ENCODE measurements around the gene DDO. TPM values are rescaled to one million over a fixed set of nuclear protein-coding genes. Genes with fewer than 3 reads are reported as not detected.
"Not testable (repeated sequence)": the region's sequence is repeated elsewhere in the genome, so short reads cannot be mapped to it uniquely, and the experiment has no call there.

DDO gene
- 16.2 TPM for total RNA-seq
- long read RNA-seq, transcript DDO-202 (5 exons, 2,130 nt): minor isoform, 6 of 16 reads
- long read RNA-seq, transcript DDO-201 (4 exons, 1,953 nt): major isoform, 7 of 16 reads
- long read RNA-seq, partial matches to known transcripts: 0 of 16 reads
- long read RNA-seq, other reads (novel, unspliced or antisense): 3 of 16 reads

- peak; percentile 93 for DNase-seq (ENCODE audit: low spot score)
- intact Hi-C loops (cut with DNase I): loop anchor here (2.0 kb wide), 1 partner anchor 18 kb away; no protein-coding TSS in a partner anchor
Measured at GRCh38 chr6:110415086-110415916, at the start of gene DDO. TSS of gene DDO (minus strand) at chr6:110415575. CDS start at chr6:110413462, 2,113 bp downstream.

GRCh38 chr6:110462884-110463481 is 47.6 kb upstream of the DDO start:
- DNase-seq (ENCODE audit: low spot score): no peak
- intact Hi-C loops (cut with DNase I): no loop called here

GRCh38 chr6:110461376-110461775 is 46.0 kb upstream of the DDO start:
- DNase-seq (ENCODE audit: low spot score): no peak
- intact Hi-C loops (cut with DNase I): no loop called here

GRCh38 chr6:110459137-110459536 is 43.8 kb upstream of the DDO start:
- intact Hi-C loops (cut with DNase I): no loop called here
- DNase-seq (ENCODE audit: low spot score): no peak

GRCh38 chr6:110458476-110458875 is 43.1 kb upstream of the DDO start:
- intact Hi-C loops (cut with DNase I): no loop called here
- no peak for DNase-seq (ENCODE audit: low spot score)

DNA sequence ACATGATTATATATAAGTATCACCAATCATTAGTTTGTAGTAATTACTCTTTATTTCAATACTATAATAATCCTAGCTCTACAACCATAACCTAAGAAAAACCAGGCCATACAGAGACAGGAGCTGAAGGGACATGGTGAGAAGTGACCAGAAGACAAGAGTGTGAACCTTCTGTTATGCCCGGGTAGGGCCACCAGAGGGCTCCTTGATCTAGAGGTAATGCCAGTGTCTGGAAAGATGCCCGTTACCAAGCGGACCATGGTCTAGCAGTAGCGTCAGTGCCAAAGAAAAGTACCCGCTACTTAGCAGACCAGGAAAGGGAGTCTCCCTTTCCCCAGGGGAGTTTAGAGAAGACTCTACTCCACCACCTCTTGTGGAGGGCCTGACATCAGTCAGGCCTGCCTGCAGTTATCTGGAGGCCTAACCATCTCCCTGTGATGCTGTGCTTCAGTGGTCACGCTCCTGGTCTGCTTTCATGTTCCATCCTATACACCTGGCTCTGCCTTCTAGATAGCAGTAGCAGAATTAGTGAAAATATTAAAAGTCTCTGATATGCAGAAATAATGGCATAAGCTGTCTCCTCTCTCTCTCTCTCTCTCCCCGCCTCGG is 42.3 kb upstream of the DDO start:
- DNase-seq (ENCODE audit: low spot score); intact Hi-C loops (cut with DNase I): not testable (repeated sequence)

GRCh38 chr6:110456694-110457093 is 41.3 kb upstream of the DDO start:
- intact Hi-C loops (cut with DNase I): no loop called here
- DNase-seq (ENCODE audit: low spot score): no peak

DNA sequence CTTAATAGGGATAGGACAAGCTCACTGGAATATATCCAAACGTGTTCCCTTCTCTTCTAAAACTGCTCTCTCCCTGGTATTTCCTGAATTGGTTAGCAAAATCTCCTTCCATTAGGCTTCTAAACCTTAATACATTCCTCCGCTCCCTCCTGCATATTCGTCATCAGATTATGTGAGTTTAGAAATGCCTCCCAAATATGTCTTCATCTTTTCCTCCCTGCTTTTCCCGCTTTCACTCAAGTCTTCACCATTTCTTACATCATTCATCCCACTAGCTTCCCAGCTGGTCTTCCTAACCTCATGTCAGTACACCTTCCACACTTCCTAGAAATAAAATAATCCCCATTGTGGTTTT is 34.1 kb upstream of the DDO start:
- intact Hi-C loops (cut with DNase I): no loop called here
- no peak for DNase-seq (ENCODE audit: low spot score)

DNA sequence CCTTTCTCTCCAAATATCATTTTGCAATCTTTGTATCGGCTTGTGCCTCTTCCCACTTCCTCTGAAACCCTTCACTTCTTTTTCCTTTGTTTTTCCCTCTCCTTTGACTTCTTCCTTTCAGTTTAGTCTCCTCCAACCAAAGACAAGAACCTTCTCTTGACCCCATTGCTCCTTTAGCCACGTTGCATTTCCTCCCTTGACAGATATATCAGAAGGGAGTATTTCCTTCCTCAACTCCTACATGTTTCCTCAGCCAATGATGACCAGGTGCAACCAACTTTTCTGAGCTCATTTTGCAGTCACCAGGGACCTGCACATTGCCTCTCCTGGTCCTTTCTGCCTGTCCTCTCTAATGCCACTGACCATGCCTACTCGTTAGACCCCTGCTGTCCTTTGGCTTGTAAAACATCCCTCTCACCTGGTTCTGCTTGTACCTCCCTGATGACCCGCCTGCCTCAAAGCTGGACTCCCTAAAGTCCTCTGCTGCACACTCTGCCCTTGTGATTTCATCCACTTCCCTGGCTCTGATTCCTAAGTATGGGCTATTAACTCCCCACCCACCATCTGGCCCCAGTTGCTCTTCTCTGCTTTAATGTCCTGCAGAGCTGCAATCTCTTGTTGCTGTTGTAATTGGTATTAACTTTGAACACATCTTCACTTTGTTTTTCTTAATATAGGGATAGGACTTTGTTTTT is 33.6 kb upstream of the DDO start:
- DNase-seq (ENCODE audit: low spot score): no peak
- intact Hi-C loops (cut with DNase I): no loop called here

DNA sequence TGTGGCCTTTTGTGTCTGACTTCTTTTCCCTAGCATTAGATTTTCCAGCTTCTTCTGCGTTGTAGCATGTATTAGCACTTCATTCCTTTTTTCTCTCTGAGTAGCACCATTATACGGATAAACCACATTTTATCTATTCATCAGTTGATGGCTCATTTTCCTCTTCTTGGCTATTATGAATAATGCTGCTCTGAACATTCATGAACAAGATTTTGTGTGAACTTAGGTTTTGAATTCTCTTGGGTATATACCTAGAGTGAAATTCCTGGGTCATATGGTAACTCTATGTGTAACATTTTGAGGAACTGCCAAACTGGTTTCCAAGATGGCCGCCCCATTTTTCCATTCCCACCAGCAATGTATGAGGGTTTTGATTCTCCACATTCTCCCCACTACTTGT is 32.4 kb upstream of the DDO start:
- no peak for DNase-seq (ENCODE audit: low spot score)

DNA sequence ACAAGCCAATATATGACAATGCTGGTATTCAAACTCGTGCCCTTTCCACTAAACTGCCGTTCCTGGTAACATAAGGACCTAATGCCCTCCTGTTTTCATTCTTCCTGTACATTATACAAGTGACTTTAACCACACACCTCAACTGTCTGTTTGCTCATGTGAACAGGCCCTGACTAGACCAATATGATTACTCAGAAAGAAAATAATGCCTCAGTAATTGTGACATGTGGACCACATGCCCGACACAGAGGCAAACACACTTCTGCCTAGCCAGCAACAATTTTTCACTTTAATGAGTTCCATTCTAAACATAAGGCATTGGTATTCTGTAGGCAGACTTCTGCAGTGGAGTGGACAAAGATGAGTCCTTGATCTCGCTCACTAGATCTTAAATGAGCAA is 31.0 kb upstream of the DDO start:
- intact Hi-C loops (cut with DNase I): no loop called here
- no peak for DNase-seq (ENCODE audit: low spot score)

More for the DNA sequence above, 32.4 kb upstream of the DDO start:
- intact Hi-C loops (cut with DNase I): no loop called here

DNA sequence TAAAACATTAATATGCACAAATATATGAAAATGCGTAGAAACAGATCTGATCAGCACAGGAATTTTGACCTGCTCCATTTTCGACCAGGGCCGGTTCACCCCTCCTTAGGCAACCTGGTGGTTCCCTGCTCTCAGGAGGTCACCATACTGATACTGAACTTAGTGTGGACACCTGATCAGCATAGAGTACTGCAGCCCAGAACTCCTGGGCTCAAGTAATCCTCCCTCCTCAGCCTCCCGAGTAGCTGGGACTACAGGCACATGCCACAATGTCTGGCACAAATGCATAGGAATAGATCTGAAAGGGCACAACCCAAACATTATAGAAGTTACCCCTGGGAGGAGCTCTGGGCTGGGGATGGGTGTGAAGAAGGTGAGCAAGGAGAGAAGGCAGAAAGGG is 24.7 kb upstream of the DDO start:
- intact Hi-C loops (cut with DNase I): no loop called here
- no peak for DNase-seq (ENCODE audit: low spot score)

DNA sequence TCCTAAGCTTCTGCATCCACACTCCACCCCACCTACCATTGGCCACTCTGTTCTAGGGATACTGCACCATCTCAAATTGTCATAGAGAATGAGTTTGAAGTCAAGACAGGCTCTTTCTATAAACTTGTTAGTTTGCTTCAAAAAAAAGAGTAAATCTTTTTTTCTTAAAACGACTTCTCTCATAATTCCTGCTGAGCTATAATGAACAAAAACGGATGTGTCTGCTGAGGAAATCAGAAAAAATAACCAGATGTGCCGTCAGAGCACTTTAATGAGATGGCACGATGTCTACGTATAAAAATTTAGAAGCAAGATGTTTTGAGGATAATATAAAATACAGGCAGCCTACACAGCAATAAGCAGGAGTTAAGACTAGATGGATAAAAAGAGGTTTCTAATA is 24.0 kb upstream of the DDO start:
- intact Hi-C loops (cut with DNase I): no loop called here
- DNase-seq (ENCODE audit: low spot score): no peak

DNA sequence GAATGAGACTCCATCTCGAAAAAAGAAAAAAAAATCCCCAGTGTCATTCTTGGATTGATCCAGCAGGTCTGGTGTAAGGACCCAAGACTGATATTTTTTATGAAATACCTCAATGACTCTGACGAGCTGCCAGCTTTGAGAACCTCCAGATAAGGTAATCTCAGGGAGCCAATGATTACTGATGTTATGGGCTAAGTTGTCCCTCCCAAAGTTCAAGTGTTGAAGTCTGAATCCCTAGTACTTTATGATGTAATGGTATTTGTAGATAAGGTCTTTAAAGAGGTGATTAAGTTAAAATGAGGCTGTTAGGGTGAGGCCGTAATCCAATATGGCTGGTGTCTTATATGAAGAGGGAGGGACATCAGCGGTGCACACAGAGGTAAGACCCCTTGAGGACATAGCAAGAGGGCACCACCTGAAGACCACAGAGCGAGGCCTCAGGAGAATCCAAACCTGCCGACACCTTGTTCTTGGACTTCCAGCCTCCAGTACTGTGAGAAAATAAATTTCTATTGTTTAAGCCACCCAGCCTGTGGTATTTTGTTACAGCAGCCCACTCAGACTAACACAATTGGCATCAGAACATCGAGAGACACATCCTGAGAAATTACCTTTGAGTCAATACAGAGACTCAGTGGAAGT is 19.7 kb upstream of the DDO start:
- intact Hi-C loops (cut with DNase I): no loop called here
- DNase-seq (ENCODE audit: low spot score): no peak

DNA sequence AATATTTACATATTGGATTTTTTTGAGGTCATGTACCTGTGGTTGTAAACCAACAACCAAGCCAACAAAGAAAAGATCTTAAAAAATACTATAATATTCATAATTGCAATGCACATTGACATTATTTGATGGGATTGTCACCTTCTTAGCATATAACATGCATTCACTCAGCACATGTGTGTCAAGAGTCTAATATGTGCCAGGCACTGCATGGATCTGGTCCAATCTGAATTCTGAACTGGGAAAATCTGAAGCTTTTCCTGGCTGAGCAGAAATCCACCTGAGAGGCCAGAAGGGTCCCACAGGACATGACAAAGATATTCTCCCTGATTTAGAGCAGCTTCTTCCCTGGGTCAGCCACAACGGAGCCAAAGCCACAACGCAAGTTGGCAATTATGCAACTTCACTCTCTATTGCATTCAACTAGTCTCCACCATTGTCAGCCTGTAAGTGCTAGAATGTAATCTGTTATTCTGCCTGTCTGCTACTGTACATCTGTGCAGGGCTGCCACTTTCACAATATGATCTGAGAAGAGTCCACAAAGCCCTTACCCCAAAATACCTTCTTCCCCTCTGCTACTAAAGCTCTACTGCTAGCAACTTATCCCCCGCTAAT is 17.0 kb upstream of the DDO start:
- no peak for DNase-seq (ENCODE audit: low spot score)
- intact Hi-C loops (cut with DNase I): no loop called here

DNA sequence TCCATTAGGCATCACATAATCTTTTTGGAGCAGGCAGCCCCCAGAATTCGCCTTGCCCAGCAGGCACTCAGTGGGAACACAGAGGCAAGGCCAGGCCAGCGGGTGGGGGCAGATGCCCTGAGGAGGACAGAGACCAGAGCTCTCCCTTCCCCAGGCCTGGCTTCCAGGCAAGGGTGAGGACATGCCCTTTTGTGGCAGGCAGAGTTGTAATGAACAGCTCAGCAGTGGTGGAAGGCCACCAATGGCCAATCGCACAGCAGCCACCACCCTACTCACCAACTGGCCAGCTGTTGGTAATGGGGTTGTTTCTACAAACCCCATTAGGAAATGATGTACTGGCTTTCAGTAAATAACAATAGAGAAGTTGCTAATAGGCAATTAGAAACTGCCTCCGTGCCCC is 15.4 kb upstream of the DDO start:
- DNase-seq (ENCODE audit: low spot score): no peak
- intact Hi-C loops (cut with DNase I): no loop called here

DNA sequence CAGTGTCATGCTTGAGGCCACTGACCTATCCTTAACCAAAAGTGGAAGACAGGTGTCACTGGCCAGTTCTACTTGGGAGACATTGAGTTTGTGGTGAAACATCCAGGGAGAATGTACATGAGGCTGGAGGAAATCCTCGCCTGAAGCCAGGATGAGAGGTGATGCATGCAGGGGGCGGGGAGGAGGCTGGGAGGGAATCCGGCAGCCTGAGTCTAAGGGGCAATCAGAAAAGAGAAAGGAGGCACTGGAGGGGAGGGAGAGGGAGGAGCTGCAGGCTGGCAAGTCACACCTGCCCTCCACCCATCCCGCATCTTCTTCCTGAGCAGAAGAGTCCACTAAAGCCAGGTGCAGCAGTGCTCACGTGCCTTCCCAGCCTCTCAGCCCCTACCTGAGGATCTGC is 14.9 kb upstream of the DDO start:
- intact Hi-C loops (cut with DNase I): no loop called here
- no peak for DNase-seq (ENCODE audit: low spot score)

GRCh38 chr6:110428153-110428552 is 12.8 kb upstream of the DDO start:
- intact Hi-C loops (cut with DNase I): no loop called here
- no peak for DNase-seq (ENCODE audit: low spot score)

- intact Hi-C loops (cut with DNase I): no loop called here
- DNase-seq (ENCODE audit: low spot score): no peak
Measured at GRCh38 chr6:110425816-110426215, 10.4 kb upstream of the DDO start.

Data from cardiac septum (tissue), 1 donor.